Measurements from ENCODE around the gene HOXA2. TPM values are rescaled to one million over a fixed set of nuclear protein-coding genes. Genes with fewer than 3 reads are reported as not detected.

The HOXA2 gene
- total RNA-seq, 2 donors from 2014 or later = not detected

DNA sequence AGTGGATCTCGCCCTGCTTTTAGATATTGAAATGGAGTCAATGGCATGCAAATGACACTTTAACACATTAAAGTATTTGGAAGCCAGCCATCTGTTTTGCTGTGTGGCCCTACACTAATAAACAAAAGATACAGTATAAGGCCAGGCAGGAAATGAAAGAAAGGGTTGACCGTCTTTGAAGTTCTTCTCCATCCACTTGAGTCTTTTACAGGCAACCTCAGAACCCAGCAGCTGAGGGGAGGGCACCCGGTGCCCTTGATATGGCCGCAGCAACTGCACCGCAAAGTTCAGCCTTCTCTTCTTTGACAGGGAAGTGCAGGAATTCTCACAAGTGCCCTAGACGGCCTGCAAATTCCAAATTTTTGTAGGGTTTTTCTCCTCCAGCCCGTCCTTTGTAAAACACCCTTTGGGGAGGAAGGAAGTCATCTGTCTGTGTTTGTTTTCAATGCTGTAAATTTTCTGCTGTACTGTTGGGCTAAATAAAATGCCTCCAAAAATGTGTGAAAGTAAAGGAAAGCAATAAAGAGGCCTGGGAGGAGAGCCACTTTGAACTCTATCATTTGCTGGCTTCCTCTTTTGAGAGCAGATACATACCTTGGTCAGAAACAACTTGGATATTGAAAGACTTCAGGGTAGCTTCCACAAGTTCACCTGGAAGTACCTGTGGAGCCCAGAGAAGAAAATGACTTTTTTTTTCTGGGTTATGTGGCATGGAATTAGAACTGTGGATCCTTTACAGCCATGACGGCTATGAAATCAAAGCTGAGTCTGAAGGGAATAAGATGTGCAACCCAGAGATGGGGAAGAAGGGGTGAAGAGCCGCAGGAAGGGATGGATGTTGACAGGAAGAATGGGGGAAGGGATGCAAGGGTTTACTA lies 10.3 kb downstream of the HOXA2 start:
- no peaks in the 10 kb centered on the region for H3K36me3 ChIP-seq (ENCODE audit: control insufficient read depth, insufficient read depth, low read length)
- Mint-ChIP-seq H3K36me3 (ENCODE audit: low read depth) (no peaks in the 10 kb centered on the region), H3K27me3 (ENCODE audit: insufficient read depth) (peaks cover 100% of the 10 kb centered on the region), H3K4me3 (no peak overlapping the region), H3K9me3 (peaks cover 13% of the 10 kb centered on the region), H3K4me1 (peaks cover 28% of the 10 kb centered on the region), H3K27ac (no peak overlapping the region)
- peak; percentile 79 for DNase-seq
- no peaks in the 10 kb centered on the region for H3K9me3 ChIP-seq (ENCODE audit: control insufficient read depth, low read length)
- no peak overlapping the region for H3K27ac ChIP-seq (ENCODE audit: low read depth, low read length)
- H3K27me3 ChIP-seq (ENCODE audit: control insufficient read depth, insufficient read depth, low read length, poor library complexity, severe bottlenecking) = peaks cover 100% of the 10 kb centered on the region
- WGBS, 2 experiments (ENCODE audit: insufficient coverage in 1 of 2, insufficient read length in 1 of 2) = 10 to 25% methylated on average over 7 to 9 of the region's 9 CpGs
- TF ChIP-seq CTCF (conservative IDR thresholded peaks at IDR 0.05) = no peak
- H3K4me3 ChIP-seq (ENCODE audit: low read length) = no peak overlapping the region
- H3K4me1 ChIP-seq (ENCODE audit: control insufficient read depth, insufficient read depth, low read length) = no peaks in the 10 kb centered on the region
- no peak overlapping the region for H3K9ac ChIP-seq (ENCODE audit: extremely low read depth, low read length, poor library complexity, severe bottlenecking)

- H3K4me3 ChIP-seq (ENCODE audit: low read length) = no peak overlapping the region
- peaks cover 26% of the 10 kb centered on the region for H3K4me1 Mint-ChIP-seq
- DNase-seq = no peak
- H3K27ac Mint-ChIP-seq = no peak overlapping the region
- H3K9ac ChIP-seq (ENCODE audit: extremely low read depth, low read length, poor library complexity, severe bottlenecking) = no peak overlapping the region
- TF ChIP-seq CTCF (conservative IDR thresholded peaks at IDR 0.05) = no peak
- peaks cover 99% of the 10 kb centered on the region for H3K27me3 Mint-ChIP-seq (ENCODE audit: insufficient read depth)
- H3K27me3 ChIP-seq (ENCODE audit: control insufficient read depth, insufficient read depth, low read length, poor library complexity, severe bottlenecking) = peaks cover 97% of the 10 kb centered on the region
- peaks cover 13% of the 10 kb centered on the region for H3K9me3 Mint-ChIP-seq
- H3K9me3 ChIP-seq (ENCODE audit: control insufficient read depth, low read length) = no peaks in the 10 kb centered on the region
- no peaks in the 10 kb centered on the region for H3K36me3 Mint-ChIP-seq (ENCODE audit: low read depth)
- no peak overlapping the region for H3K27ac ChIP-seq (ENCODE audit: low read depth, low read length)
- H3K4me3 Mint-ChIP-seq = no peak overlapping the region
- H3K4me1 ChIP-seq (ENCODE audit: control insufficient read depth, insufficient read depth, low read length) = no peaks in the 10 kb centered on the region
- no peaks in the 10 kb centered on the region for H3K36me3 ChIP-seq (ENCODE audit: control insufficient read depth, insufficient read depth, low read length)
- WGBS, 2 experiments (ENCODE audit: insufficient coverage in 1 of 2, insufficient read length in 1 of 2) = 1 to 8% methylated on average over 2 to 3 of the region's 3 CpGs
These were observed 11.4 kb downstream of the HOXA2 start for GRCh38 chr7:27091105-27091504.

GRCh38 chr7:27088002-27088922 lies 14.2 kb downstream of the HOXA2 start:
- peaks cover 97% of the 10 kb centered on the region for H3K27me3 Mint-ChIP-seq (ENCODE audit: insufficient read depth)
- H3K27ac ChIP-seq (ENCODE audit: low read depth, low read length) = no peak overlapping the region
- H3K36me3 Mint-ChIP-seq (ENCODE audit: low read depth) = no peaks in the 10 kb centered on the region
- 94 to 96% methylated on average over 55 to 67 of the region's 68 CpGs for WGBS, 2 experiments (ENCODE audit: insufficient coverage in 1 of 2, insufficient read length in 1 of 2)
- H3K9ac ChIP-seq (ENCODE audit: extremely low read depth, low read length, poor library complexity, severe bottlenecking) = no peak overlapping the region
- H3K4me3 ChIP-seq (ENCODE audit: low read length) = no peak overlapping the region
- H3K9me3 ChIP-seq (ENCODE audit: control insufficient read depth, low read length) = no peaks in the 10 kb centered on the region
- peaks cover 97% of the 10 kb centered on the region for H3K27me3 ChIP-seq (ENCODE audit: control insufficient read depth, insufficient read depth, low read length, poor library complexity, severe bottlenecking)
- TF ChIP-seq CTCF (conservative IDR thresholded peaks at IDR 0.05) = no peak
- H3K4me1 ChIP-seq (ENCODE audit: control insufficient read depth, insufficient read depth, low read length) = no peaks in the 10 kb centered on the region
- H3K4me3 Mint-ChIP-seq = no peak overlapping the region
- peak; percentile 54 for DNase-seq
- H3K4me1 Mint-ChIP-seq = peaks cover 12% of the 10 kb centered on the region
- H3K9me3 Mint-ChIP-seq = peaks cover 13% of the 10 kb centered on the region
- H3K27ac Mint-ChIP-seq = no peak overlapping the region
- no peaks in the 10 kb centered on the region for H3K36me3 ChIP-seq (ENCODE audit: control insufficient read depth, insufficient read depth, low read length)
